ENCODE data around the gene SLC12A7.

SLC12A7 gene

DNA sequence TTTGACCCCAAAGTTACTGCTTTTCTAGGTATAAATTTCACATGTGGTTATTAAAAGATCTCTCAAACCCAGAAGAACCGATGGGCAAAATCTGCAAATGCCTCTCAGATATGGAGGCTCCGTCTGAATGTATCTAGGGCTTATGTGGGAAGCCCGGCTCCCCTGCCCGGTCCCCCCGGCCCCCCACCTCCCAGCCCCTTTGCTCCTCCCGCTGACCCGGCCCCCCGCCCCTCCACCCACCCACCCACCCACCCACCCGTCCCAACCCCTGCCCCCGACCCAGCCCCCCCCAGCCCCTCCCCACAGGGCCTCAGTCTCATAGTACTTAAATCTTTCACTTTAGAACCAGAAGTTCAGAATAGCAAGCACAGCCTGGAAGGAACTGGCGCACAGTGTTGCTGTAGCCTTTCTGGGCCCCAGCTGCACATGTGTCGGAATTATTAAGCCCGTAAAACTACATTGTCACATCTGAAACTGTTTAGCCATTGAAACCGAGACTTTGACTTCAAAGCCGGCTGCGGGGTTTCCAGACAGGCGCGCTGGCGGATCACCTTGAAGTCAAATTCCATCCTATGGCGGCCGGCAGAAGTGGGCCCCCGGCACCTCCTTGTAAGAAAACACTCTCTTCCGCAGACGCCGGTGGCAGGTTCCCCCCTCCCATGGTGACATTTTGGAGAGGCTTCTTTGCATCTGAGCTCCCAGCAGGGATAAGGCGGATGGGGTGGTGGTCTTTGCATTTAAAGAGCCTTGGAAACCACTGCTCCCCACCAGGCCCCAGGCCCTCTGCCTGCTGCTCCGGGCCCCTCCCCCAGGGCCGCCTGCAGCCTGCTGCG lies 90.5 kb downstream of the SLC12A7 start:
- peak; percentile 49 for DNase-seq (ENCODE audit: low read depth)
- no peak overlapping the region for H3K4me3 ChIP-seq (ENCODE audit: low read length)
- TF ChIP-seq, protein P1, sequence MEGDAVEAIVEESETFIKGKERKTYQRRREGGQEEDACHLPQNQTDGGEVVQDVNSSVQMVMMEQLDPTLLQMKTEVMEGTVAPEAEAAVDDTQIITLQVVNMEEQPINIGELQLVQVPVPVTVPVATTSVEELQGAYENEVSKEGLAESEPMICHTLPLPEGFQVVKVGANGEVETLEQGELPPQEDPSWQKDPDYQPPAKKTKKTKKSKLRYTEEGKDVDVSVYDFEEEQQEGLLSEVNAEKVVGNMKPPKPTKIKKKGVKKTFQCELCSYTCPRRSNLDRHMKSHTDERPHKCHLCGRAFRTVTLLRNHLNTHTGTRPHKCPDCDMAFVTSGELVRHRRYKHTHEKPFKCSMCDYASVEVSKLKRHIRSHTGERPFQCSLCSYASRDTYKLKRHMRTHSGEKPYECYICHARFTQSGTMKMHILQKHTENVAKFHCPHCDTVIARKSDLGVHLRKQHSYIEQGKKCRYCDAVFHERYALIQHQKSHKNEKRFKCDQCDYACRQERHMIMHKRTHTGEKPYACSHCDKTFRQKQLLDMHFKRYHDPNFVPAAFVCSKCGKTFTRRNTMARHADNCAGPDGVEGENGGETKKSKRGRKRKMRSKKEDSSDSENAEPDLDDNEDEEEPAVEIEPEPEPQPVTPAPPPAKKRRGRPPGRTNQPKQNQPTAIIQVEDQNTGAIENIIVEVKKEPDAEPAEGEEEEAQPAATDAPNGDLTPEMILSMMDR (conservative IDR thresholded peaks at IDR 0.05; ENCODE audit: low read length): no peak

DNA sequence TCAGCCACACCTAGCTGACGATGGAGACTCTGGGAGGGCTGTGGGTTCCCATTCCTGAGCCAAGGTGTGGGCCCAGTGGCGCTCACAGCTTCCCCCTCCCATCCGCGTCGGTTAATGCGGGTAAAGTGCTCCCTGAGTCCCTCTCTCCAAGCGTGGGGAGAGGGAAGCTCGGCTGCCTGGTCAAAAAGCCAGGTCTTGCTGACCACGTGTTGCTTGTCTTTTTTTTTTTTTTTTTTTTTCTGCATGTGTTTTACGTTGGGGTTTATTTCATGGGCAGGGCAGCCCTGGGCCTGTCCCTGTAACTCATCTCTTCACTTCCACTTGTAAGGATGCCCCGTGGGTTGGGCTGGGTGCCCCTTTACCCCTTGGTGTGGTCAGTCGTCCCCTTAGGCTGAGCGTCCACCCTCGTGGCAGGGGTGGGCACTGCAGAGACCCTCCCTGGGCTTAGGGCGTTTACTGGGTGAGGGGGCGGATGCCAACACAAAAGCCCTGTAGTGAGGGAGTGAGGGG lies 91.4 kb downstream of the SLC12A7 start:
- no peak overlapping the region for H3K4me3 ChIP-seq (ENCODE audit: low read length)
- no peak for DNase-seq (ENCODE audit: low read depth)
- TF ChIP-seq, protein P1 (conservative IDR thresholded peaks at IDR 0.05; ENCODE audit: low read length): no peak

DNA sequence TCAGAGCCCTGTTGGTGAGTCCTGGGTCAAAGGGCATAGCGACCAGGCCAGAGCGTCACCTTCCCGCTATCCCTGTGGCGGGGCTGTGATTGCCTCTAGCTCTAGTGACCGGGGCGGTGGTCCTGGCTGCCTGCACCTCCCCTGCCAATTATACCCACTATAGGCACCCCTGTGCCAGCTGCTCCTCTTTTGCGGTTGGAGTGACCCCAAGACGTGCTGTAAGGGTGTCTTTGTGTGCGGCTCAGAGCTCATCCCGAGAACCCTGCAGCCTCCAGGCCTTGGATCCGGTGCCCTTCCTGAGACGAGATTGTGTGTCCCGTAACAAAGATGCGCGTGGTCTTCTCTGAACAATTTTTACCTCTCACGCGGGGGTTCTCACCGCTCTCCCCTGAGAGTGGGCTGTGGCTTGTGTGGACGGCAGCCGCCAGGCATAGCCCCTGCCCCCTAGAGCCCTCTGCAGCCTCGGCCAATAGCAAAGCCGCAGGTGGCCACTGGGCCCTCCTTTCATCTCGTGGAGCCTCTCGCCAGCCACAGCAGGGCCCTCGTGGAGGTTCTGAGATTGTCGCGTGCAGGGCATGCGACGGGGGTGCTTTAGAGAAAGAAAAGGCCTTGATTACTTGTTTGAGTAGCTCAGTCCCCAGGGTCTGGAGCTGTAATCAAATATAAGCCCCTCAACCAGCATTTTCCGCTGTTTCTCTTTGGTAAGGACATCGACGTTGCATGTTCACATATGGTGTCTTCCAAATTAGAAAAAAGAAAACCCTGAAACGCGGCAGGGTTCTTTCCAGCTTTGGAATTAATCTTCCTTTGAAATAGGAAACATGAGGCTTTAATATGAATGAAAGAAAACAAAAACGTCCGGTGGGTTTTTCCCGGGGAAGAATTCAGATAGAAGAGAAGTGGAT lies 92.6 kb downstream of the SLC12A7 start:
- TF ChIP-seq, protein P1 (conservative IDR thresholded peaks at IDR 0.05; ENCODE audit: low read length): no peak
- H3K4me3 ChIP-seq (ENCODE audit: low read length): no peak overlapping the region
- DNase-seq (ENCODE audit: low read depth): no peak

DNA sequence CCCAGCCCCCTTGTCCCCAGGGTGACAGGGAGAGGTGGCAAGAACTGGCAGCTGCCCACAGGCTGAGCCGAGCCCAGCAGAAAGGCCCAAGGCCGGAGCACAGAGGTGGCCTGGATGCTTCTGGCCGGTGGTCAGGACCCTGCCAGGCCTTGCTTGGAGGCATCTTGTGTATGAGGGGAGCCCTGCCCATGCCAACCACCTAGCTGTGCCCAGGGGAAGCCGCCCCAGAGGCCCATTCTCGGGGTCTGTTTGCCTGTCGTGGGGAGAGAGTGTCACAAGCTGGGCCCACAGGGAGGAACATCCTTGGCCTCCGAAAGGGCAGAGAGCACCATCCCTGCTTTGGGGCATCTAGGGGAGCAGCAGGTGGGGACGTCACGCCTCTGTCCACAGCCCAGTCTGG lies 93.3 kb downstream of the SLC12A7 start:
- no peak overlapping the region for H3K4me3 ChIP-seq (ENCODE audit: low read length)
- TF ChIP-seq, protein P1 (conservative IDR thresholded peaks at IDR 0.05; ENCODE audit: low read length): no peak
- no peak for DNase-seq (ENCODE audit: low read depth)

DNA sequence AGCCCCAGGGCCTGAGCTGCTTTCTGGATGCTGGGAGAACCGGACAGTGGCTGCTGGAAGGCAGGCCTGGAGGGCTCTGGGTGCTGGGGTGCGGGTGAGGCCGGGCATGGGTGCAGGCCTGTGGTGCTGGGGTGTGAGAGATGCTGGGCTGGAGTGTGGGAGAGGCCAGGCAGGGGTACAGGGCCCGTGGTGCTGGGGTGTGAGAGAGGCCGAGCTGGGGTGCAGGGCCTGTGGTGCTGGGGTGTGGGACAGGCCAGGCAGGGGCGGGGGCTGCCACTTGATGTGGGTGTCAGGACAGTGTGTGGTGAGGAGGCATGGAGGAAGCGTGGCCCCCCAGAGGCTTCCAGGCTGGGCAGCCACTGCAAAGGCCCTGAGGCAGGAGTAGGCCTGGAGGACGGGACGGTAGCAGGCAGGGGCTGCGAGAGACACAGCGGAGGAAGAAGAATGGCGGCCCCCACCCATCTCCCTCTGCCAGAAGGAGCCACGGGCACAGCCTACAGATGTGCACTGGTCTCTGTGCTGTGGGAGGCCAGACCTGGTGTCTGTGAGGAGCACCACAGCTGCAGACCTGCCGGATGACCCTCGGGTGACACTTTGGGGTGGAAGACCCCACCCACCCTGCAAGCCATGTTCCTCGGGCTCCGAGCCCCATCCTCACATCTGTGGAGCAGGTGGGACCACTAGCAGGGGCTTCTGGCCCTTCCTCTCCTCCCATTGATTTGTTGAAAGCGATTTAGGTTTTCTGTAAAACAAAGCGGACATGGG lies 94.0 kb downstream of the SLC12A7 start:
- H3K4me3 ChIP-seq (ENCODE audit: low read length): no peak overlapping the region
- DNase-seq (ENCODE audit: low read depth): no peak
- TF ChIP-seq, protein P1 (conservative IDR thresholded peaks at IDR 0.05; ENCODE audit: low read length): no peak

DNA sequence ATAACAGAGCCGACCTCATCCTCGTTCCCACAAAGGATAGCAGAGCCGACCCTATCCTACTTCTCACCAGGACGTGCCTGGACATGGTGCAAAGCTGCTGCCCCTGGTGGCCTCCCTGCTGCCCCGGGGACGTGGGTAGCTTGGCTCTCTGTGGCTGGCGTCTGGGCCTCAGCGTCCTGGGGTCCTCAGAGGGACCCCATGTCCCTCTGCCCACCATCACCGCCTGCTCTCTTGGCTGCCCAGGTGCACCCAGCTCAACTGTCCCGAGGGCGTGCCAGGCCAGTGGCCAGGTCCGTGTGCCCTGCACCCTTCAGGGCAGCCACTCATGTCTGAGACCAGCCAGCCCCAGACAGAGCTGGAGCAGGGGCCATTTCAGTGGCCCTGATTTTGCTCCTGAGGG lies 94.8 kb downstream of the SLC12A7 start:
- TF ChIP-seq, protein P1 (conservative IDR thresholded peaks at IDR 0.05; ENCODE audit: low read length): no peak
- no peak overlapping the region for H3K4me3 ChIP-seq (ENCODE audit: low read length)
- no peak for DNase-seq (ENCODE audit: low read depth)
